Adrenal gland (tissue), 12 donors: Measurements from ENCODE around the gene ADAM10. TPM values are rescaled to one million over a fixed set of nuclear protein-coding genes. Genes with fewer than 3 reads are reported as not detected.

ENCODE experiments used
- DNase-seq, 7 donors: peaks; one replicate each; pipeline ENCODE4 v3.0.0-alpha.2; 2019 to 2020
- H3K27ac ChIP-seq, 5 donors: fragments of 200-600 bp; sonication (generic) in 4 of 5; 1 replicate in 3 of 5; 2 replicates in 2 of 5; pipeline versions ENCODE4 v1.5.1 to v1.8.0; 2016 to 2020; ENCODE audit warnings: mild to moderate bottlenecking in 1 of 5
- H3K27me3 ChIP-seq: fragments of 200-600 bp; 2 replicates; pipeline ENCODE4 v1.8.0; 2021
- H3K36me3 ChIP-seq, 2 donors: fragments of 200-600 bp; replicated peaks in 1 of 2; 1 replicate in 1 of 2; 2 replicates in 1 of 2; pipeline versions ENCODE4 v1.5.1 to v1.8.0; 2018 to 2022
- H3K4me1 ChIP-seq, 2 donors: fragments of 200-600 bp; replicated peaks in 1 of 2; 1 replicate in 1 of 2; 2 replicates in 1 of 2; pipeline versions ENCODE4 v1.5.1 to v1.8.0; 2018 to 2021
- H3K4me3 ChIP-seq, 4 donors: fragments of 200-600 bp; sonication (generic) in 3 of 4; one replicate each; pipeline ENCODE4 v1.5.1; 2016 to 2018
- H3K9me3 ChIP-seq, 3 donors: fragments of 200-600 bp; sonication (generic) in 1 of 3; replicated peaks in 1 of 3; 1 replicate in 2 of 3; 2 replicates in 1 of 3; pipeline versions ENCODE4 v1.5.1 to v1.8.0; 2016 to 2021
- POLR2A ChIP-seq, 2 donors: fragments of 450-650 bp; IDR thresholded peaks; one replicate each; pipeline ENCODE4 v1.6.1; 2017; ENCODE audit warnings: antibody characterized with exemption in 2 of 2, mild to moderate bottlenecking in 2 of 2, moderate library complexity in 1 of 2
- WGBS, 4 donors: extraction: QIAGEN DNeasy Blood & Tissue Kit in 2 of 4; methylation state at CpG; one replicate each; pipeline versions ENCODE4 v1.1.5 to v1.1.7; 2013 to 2017; 5-methylcytosine and 5-hydroxymethylcytosine counted together
- intact Hi-C, 2 donors: fragments of 100-400 bp; cut with DNase I; formaldehyde crosslinking; loops; one replicate each; pipeline versions ENCODE4 v1.14.1 to v1.15.0; 2022 to 2023
- polyA plus RNA-seq, 3 donors: library from polyadenylated mRNA; stranded (reverse); fragments of 200-250 nt in 2 of 3; fragments of 350-450 nt in 1 of 3; fragmentation: Illumina TruSeq in 1 of 3; extraction: RNeasy Lipid Tissue Mini Kit (QIAGEN cat#74804) in 1 of 3; gene quantifications; one replicate each; pipeline ENCODE4 v1.2.3, GENCODE V29; 2013 to 2014
- total RNA-seq, 9 donors: library from RNA; depleted of rRNA in 4 of 9; stranded (reverse); fragments of >200 nt in 4 of 9; fragments of 120-200 nt in 1 of 9; fragmentation: NEBNext Ultra II Directional in 1 of 9; extraction: Animal tissue kit (Norgen Biotek cat#: 25700) in 1 of 9; gene quantifications; one replicate each; pipeline versions ENCODE4 v1.1.0 to v1.2.4, GENCODE V29; 2013 to 2023
- TF ChIP-seq, protein P1 (sequence below), 6 experiments: fragments of 450-650 bp in 4 of 6; fragments of 200-600 bp in 2 of 6; sonication (generic) in 1 of 6; IDR thresholded peaks; 1 replicate in 5 of 6; 2 replicates in 1 of 6; pipeline versions ENCODE4 v1.5.1 to v1.8.0; 2016 to 2021; ENCODE audit warnings: antibody characterized with exemption in 6 of 6, mild to moderate bottlenecking in 2 of 6, moderate library complexity in 1 of 6
- donor health status: healthy with polysubstance abuse.
- donor health status: Bipolar disorder and iron deficiency.
- donor health status: DM: yes; HTN: yes; CAD: no.
- donor health status: DM: no; HTN: no; CAD: no.
- donor health status: DM: no; HTN: no; CAD: no.
- donor health status: DM: yes; HTN: yes; CAD: no.

Gene ADAM10
- total and polyA plus RNA-seq, 12 donors = 6.2 to 97.9 (median 50.7) TPM

DNA sequence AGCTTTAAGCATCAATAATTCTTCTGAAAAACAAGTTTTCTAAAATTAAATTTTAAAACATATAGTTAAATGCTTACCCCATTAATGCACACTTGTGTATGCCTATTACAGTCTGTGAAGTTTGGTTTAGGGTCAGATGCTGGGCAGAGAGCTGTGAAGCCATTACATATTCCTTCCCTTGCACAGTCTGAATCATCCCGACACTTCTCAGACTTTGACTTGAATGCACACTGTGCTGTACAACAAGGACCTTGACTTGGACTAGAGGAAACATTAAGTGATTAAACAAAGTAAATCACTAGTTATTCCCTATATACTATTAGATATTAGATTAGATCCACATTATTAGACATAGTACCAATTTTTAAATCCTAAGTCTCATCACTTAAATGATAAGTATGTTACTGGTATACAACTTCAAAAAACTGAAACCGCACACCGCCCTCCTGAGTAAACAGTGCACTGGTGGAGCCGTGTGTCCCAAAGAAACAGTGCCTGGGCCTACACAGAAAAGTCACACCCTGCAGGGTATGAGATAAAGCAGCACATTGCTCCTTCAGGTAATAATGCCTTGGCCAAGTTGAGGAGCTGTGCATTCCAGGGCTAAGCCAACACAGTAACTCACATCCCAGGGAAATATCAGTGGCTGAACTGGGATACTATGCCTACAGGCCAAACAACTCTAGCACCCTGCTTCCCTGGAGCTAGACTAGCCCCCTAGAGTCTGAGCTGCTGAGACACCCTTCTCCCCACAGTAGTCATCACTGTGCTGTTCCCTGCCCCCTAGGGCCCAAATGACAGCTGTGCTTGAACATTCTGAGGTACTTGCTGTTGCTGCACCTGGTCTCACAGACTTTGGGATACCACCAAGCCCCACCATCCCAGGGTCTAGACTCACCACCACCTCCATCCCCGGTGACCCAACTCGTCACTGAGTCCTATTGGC lies 137.5 kb downstream of the ADAM10 start:
- intact Hi-C loops = no loop called here
- H3K9me3 ChIP-seq = peaks cover 0 to 5% (median 0%) of the 10 kb centered on the region in 3 donors
- WGBS, 4 donors = 92 to 95% (median 93%) methylated on average over 5 to 6 of the region's 6 CpGs
- DNase-seq = no peak
- H3K27me3 ChIP-seq = no peaks in the 10 kb centered on the region
- no peaks in the 10 kb centered on the region for H3K4me1 ChIP-seq
- no peak overlapping the region for H3K27ac ChIP-seq
- H3K36me3 ChIP-seq = peaks cover 0 to 3% of the 10 kb centered on the region in 2 donors
- no peak overlapping the region for H3K4me3 ChIP-seq
- TF ChIP-seq POLR2A (IDR thresholded peaks at IDR 0.05) = no peak
- TF ChIP-seq, protein P1, sequence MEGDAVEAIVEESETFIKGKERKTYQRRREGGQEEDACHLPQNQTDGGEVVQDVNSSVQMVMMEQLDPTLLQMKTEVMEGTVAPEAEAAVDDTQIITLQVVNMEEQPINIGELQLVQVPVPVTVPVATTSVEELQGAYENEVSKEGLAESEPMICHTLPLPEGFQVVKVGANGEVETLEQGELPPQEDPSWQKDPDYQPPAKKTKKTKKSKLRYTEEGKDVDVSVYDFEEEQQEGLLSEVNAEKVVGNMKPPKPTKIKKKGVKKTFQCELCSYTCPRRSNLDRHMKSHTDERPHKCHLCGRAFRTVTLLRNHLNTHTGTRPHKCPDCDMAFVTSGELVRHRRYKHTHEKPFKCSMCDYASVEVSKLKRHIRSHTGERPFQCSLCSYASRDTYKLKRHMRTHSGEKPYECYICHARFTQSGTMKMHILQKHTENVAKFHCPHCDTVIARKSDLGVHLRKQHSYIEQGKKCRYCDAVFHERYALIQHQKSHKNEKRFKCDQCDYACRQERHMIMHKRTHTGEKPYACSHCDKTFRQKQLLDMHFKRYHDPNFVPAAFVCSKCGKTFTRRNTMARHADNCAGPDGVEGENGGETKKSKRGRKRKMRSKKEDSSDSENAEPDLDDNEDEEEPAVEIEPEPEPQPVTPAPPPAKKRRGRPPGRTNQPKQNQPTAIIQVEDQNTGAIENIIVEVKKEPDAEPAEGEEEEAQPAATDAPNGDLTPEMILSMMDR (IDR thresholded peaks at IDR 0.05) = no peak

DNA sequence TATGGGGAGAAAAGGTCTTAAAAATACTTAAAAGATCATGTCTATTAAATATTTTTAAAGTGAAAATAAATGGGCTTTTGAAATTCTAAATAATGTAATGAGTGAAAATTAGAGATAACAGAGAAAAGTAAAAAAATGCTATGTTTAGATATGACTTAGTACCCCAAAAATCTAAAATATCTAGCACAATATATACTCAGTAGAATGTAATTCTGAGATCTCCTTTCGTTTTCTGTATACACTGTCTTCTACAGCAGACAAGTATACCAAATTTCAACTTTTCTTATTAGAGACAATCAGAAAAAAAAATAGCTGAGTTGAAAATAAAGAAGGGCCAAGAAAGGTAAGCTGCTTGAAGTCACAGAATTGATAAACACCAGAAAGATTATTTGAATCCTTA lies 140.8 kb downstream of the ADAM10 start:
- no peak for DNase-seq
- intact Hi-C loops = no loop called here
- H3K36me3 ChIP-seq = peaks cover 0 to 3% of the 10 kb centered on the region in 2 donors

DNA sequence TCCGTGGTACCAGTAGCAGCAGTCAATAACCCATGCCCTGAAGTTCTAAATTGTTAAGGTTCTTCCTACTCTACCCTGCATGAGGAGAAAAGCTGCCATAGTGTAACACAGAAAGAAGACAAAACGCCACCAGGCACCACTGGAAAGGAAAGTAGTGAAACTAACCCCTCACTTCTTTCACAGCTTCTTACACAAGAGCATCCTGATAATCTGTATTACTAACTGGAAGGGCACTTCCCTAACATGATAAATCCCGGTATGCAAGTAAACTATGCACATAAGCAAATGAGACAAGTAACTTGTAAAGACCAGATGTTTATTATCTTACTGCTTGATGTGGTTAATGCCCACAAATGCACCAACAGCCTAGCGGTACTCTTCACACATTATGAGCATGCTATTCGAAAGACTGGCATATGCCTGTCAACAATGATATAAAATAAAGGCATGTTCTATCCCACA lies 141.3 kb downstream of the ADAM10 start:
- Histone ChIP-seq H3K4me1 (no peaks in the 10 kb centered on the region), H3K9me3 (no peaks in the 10 kb centered on the region), H3K27me3 (no peaks in the 10 kb centered on the region), H3K4me3 (no peak overlapping the region), H3K36me3 (peaks cover 0 to 3% of the 10 kb centered on the region in 2 donors), H3K27ac (no peak overlapping the region)
- TF ChIP-seq POLR2A (IDR thresholded peaks at IDR 0.05) = no peak
- TF ChIP-seq, protein P1 (IDR thresholded peaks at IDR 0.05) = no peak
- 90 to 94% (median 93%) methylated on average over 5 of the region's 5 CpGs for WGBS, 4 donors
- no peak for DNase-seq
- intact Hi-C loops = no loop called here

More for the DNA sequence above, 140.8 kb downstream of the ADAM10 start:
- Histone ChIP-seq H3K27me3 (no peaks in the 10 kb centered on the region), H3K4me3 (no peak overlapping the region), H3K9me3 (no peaks in the 10 kb centered on the region), H3K27ac (no peak overlapping the region), H3K4me1 (no peaks in the 10 kb centered on the region)
- WGBS, 4 donors = 86 to 97% (median 92%) methylated on average over 1 of the region's 1 CpG
- TF ChIP-seq POLR2A (IDR thresholded peaks at IDR 0.05) = no peak
- TF ChIP-seq, protein P1 (IDR thresholded peaks at IDR 0.05) = no peak

DNA sequence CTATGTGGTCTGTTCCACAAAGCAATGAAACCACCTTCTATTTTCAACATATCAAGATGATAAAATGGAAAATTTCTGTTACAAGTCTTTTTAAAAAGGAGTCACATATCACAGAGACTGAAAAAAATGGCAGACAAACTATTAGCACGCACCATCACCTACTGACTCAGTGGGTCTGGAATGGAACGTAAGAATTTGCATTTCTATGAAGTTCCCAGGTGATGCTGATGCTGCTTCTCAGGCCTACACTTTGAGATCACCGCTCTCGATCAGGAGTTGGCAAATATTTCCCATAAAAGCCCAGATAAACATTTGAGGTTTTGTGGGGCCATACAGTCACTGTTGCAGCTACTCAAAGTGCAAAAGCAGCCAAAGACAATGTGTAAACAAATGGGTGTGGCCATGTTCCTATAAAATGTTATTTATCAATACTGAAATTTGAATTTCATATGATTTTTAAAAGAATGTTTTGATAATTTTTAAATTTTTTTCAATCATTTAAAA lies 142.9 kb downstream of the ADAM10 start:
- Histone ChIP-seq H3K36me3 (peaks cover 0 to 3% of the 10 kb centered on the region in 2 donors), H3K4me1 (no peaks in the 10 kb centered on the region), H3K4me3 (no peak overlapping the region), H3K27ac (no peak overlapping the region), H3K9me3 (no peaks in the 10 kb centered on the region), H3K27me3 (no peaks in the 10 kb centered on the region)
- TF ChIP-seq, protein P1 (IDR thresholded peaks at IDR 0.05) = no peak
- DNase-seq = no peak
- intact Hi-C loops = no loop called here
- 91 to 99% (median 97%) methylated on average over 4 of the region's 4 CpGs for WGBS, 4 donors
